Trophoblast cell (in vitro differentiated cells and primary cell): Measurements from ENCODE around the gene VDAC1.

ENCODE experiments used
- DNase-seq, 2 donors: peaks; one replicate each; pipeline ENCODE4 v3.0.0-alpha.2; 2016
- H2AFZ ChIP-seq: 2 replicates; pipeline ENCODE4 v1.6.1; 2013; ENCODE audit warnings: low read length, moderate library complexity, mild to moderate bottlenecking; ENCODE audit not compliant: insufficient read depth, poor library complexity
- H2AK5ac ChIP-seq: 2 replicates; pipeline ENCODE4 v1.6.1; 2013; ENCODE audit warnings: mild to moderate bottlenecking, low read length
- H2BK120ac ChIP-seq: 2 replicates; pipeline ENCODE4 v1.6.1; 2013; ENCODE audit warnings: low read length, mild to moderate bottlenecking, moderate library complexity; ENCODE audit not compliant: insufficient read depth, poor library complexity
- H2BK12ac ChIP-seq: 2 replicates; pipeline ENCODE4 v1.6.1; 2013; ENCODE audit warnings: mild to moderate bottlenecking, low read length, moderate library complexity
- H2BK5ac ChIP-seq: 2 replicates; pipeline ENCODE4 v1.6.1; 2013; ENCODE audit warnings: low read length, low read depth, moderate library complexity, mild to moderate bottlenecking; ENCODE audit not compliant: poor library complexity
- H3K14ac ChIP-seq: 2 replicates; pipeline ENCODE4 v1.6.1; 2013; ENCODE audit warnings: mild to moderate bottlenecking, low read length
- H3K18ac ChIP-seq: 2 replicates; pipeline ENCODE4 v1.6.1; 2013; ENCODE audit warnings: mild to moderate bottlenecking, low read length
- H3K23ac ChIP-seq: 2 replicates; pipeline ENCODE4 v1.6.1; 2013; ENCODE audit warnings: low read length
- H3K27ac ChIP-seq: 2 replicates; pipeline ENCODE4 v1.5.1; 2013; ENCODE audit warnings: low read depth, mild to moderate bottlenecking, inconsistent platforms, low read length, moderate library complexity
- H3K27me3 ChIP-seq: 2 replicates; pipeline ENCODE4 v1.6.1; 2013; ENCODE audit warnings: inconsistent platforms, mild to moderate bottlenecking, low read length, moderate library complexity; ENCODE audit not compliant: insufficient read depth
- H3K36me3 ChIP-seq, 2 experiments: 1 replicate in 1 of 2; 2 replicates in 1 of 2; pipeline ENCODE4 v1.6.1; 2013; ENCODE audit warnings: low read length in 2 of 2, mild to moderate bottlenecking in 2 of 2, moderate library complexity in 1 of 2; ENCODE audit not compliant: insufficient read depth in 2 of 2, control insufficient read depth in 1 of 2
- H3K4ac ChIP-seq: 2 replicates; pipeline ENCODE4 v1.6.1; 2013; ENCODE audit warnings: low read depth, mild to moderate bottlenecking, low read length, moderate library complexity
- H3K4me1 ChIP-seq, 2 experiments: 1 replicate in 1 of 2; 2 replicates in 1 of 2; pipeline ENCODE4 v1.6.1; 2013; ENCODE audit warnings: low read length in 2 of 2, mild to moderate bottlenecking in 2 of 2, moderate library complexity in 1 of 2; ENCODE audit not compliant: insufficient read depth in 2 of 2, control insufficient read depth in 1 of 2
- H3K4me2 ChIP-seq: 2 replicates; pipeline ENCODE4 v1.6.1; 2013; ENCODE audit warnings: inconsistent platforms, mild to moderate bottlenecking, low read length, moderate library complexity
- H3K4me3 ChIP-seq: 2 replicates; pipeline ENCODE4 v1.5.1; 2013; ENCODE audit warnings: mild to moderate bottlenecking, low read depth, low read length, inconsistent platforms
- H3K79me1 ChIP-seq: one replicate; pipeline ENCODE4 v1.6.1; 2013; ENCODE audit warnings: low read length
- H3K79me2 ChIP-seq: 2 replicates; pipeline ENCODE4 v1.6.1; 2013; ENCODE audit warnings: low read length, mild to moderate bottlenecking; ENCODE audit not compliant: control insufficient read depth, insufficient read depth, poor library complexity
- H3K9ac ChIP-seq: 2 replicates; pipeline ENCODE4 v1.6.1; 2013; ENCODE audit warnings: mild to moderate bottlenecking, low read length
- H3K9me3 ChIP-seq: 2 replicates; pipeline ENCODE4 v1.6.1; 2013; ENCODE audit warnings: low read depth, mild to moderate bottlenecking, control low read depth, inconsistent platforms, low read length; ENCODE audit not compliant: insufficient read depth
- H4K12ac ChIP-seq: 2 replicates; pipeline ENCODE4 v1.6.1; 2013; ENCODE audit warnings: low read depth, mild to moderate bottlenecking, low read length, moderate library complexity
- H4K8ac ChIP-seq: 2 replicates; pipeline ENCODE4 v1.6.1; 2013; ENCODE audit warnings: low read depth, mild to moderate bottlenecking, low read length, moderate library complexity
- H4K91ac ChIP-seq: one replicate; pipeline ENCODE4 v1.6.1; 2013; ENCODE audit warnings: low read depth, mild to moderate bottlenecking, low read length, moderate library complexity
- WGBS: extraction: QIAGEN DNeasy Blood & Tissue Kit; methylation state at CpG from one replicate; pipeline ENCODE4 v1.1.7; 2013; ENCODE audit warnings: missing lambda C conversion rate; ENCODE audit not compliant: insufficient read length, insufficient coverage; ENCODE audit errors: extremely low coverage; 5-methylcytosine and 5-hydroxymethylcytosine counted together

Gene VDAC1

DNA sequence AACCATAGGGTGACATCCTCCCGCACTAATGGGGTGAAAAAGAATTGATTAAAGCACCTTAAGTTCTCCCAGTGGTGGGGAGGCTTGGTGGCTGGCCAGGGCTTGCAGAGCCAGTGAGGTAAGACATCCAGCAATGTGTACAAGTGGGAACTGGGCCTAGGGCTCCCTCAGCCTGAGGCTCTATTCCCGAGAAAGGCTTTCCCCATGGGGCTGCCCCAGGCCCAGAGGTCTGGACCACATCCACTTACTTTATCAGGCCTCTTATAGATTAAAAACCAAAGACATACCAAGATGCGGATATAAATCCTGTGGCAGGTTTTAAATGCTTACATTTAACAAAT lies 71.6 kb downstream of the VDAC1 start:
- Histone ChIP-seq H3K9me3 (peaks cover 3% of the 10 kb centered on the region), H4K91ac (no peak overlapping the region), H3K4me2 (no peak overlapping the region), H3K79me2 (no peaks in the 10 kb centered on the region), H3K4ac (no peak overlapping the region), H2BK5ac (no peak overlapping the region), H4K8ac (no peak overlapping the region), H2AK5ac (no peak overlapping the region), H3K4me3 (no peak overlapping the region), H3K36me3 (no peaks in the 10 kb centered on the region), H3K27me3 (no peaks in the 10 kb centered on the region), H4K12ac (no peak overlapping the region), H3K23ac (no peak overlapping the region), H3K79me1 (peaks cover 2% of the 10 kb centered on the region), H3K18ac (no peak overlapping the region), H2BK12ac (no peak overlapping the region), H2AFZ (no peak overlapping the region), H2BK120ac (no peak overlapping the region), H3K9ac (no peak overlapping the region), H3K14ac (no peak overlapping the region), H3K27ac (no peak overlapping the region), H3K4me1 (peaks cover under 1 to 2% of the 10 kb centered on the region in 2 experiments)
- WGBS, result no CpG with 5 or more reads among the region's 3 CpGs
- DNase-seq, result no peak

DNA sequence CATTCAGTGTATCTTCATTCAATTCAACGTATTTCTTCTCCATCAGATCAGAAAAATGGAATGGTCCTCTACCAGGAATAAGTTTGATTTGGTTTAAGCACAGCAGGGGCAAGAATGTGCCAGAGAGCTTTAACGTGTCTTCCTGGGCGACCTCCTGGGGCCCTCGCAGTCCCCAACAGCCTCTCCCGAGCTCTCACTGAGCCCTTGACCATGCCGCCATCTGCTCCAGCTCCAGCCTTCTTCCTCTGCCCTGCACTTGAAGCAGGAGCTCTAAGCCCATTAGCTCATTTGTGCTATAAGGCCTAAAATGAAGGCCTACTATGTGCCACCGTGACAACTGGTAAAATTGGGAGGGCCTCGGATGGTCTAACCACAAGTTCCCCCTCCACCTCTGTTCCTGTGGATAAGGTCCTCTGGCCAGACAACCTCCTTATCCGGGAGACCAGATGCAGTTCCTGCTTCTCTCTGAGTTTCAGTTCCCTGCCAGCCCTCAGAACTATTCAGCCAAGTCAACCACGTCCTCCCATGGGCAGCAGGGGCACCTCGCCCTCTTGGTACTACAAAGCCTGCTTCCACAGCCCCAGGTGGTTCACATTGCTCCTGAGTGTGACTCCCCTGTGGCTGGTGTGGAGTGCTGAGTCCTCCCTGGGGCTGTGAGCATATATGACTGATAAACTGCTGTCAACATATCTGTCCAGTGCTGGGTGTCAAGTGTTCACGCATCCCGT lies 72.2 kb downstream of the VDAC1 start:
- no peak overlapping the region for H3K9ac ChIP-seq
- no peak overlapping the region for H4K91ac ChIP-seq
- H3K18ac ChIP-seq, result no peak overlapping the region
- no peak overlapping the region for H2BK120ac ChIP-seq
- H3K4me2 ChIP-seq, result no peak overlapping the region
- H3K27ac ChIP-seq, result no peak overlapping the region
- H3K4ac ChIP-seq, result no peak overlapping the region
- DNase-seq, result no peak
- H4K8ac ChIP-seq, result no peak overlapping the region
- no peak overlapping the region for H2AK5ac ChIP-seq
- H3K23ac ChIP-seq, result no peak overlapping the region
- H3K14ac ChIP-seq, result no peak overlapping the region
- no peaks in the 10 kb centered on the region for H3K27me3 ChIP-seq
- peaks cover 3% of the 10 kb centered on the region for H3K9me3 ChIP-seq
- H3K79me2 ChIP-seq, result no peaks in the 10 kb centered on the region
- no peaks in the 10 kb centered on the region for H3K36me3 ChIP-seq
- peaks cover 2% of the 10 kb centered on the region for H3K79me1 ChIP-seq
- WGBS, result no CpG with 5 or more reads among the region's 13 CpGs
- no peak overlapping the region for H3K4me3 ChIP-seq
- peaks cover 0 to 2% of the 10 kb centered on the region in 2 experiments for H3K4me1 ChIP-seq
- no peak overlapping the region for H4K12ac ChIP-seq
- H2BK12ac ChIP-seq, result no peak overlapping the region
- H2BK5ac ChIP-seq, result no peak overlapping the region
- H2AFZ ChIP-seq, result no peak overlapping the region

- no peak overlapping the region for H3K9ac ChIP-seq
Measured at GRCh38 chr5:133931546-133931945, 73.2 kb downstream of the VDAC1 start.

DNA sequence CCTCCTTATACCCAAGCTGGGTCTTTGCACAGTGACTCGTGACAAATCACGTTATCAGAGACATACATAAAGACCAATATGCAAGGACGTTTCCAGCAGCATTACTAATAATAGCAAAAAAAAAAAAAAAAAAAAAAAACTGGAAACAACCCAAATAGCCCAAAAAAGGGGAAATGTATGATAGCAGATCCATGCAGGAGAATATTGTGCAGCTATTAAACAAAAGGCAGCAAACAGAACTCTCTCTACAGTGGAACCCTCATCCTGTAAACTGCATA lies 74.0 kb downstream of the VDAC1 start:
- H2BK120ac ChIP-seq, result no peak overlapping the region
- no peak overlapping the region for H2AFZ ChIP-seq
- no peak overlapping the region for H2AK5ac ChIP-seq
- no peak overlapping the region for H3K4me3 ChIP-seq
- H3K9ac ChIP-seq, result no peak overlapping the region
- H4K8ac ChIP-seq, result no peak overlapping the region
- no peak overlapping the region for H3K4ac ChIP-seq
- H3K79me1 ChIP-seq, result peaks cover 10% of the 10 kb centered on the region
- DNase-seq, result peak in 1 of 2 donors; percentile 16
- H3K27ac ChIP-seq, result no peak overlapping the region
- H3K4me1 ChIP-seq, result peaks cover 9 to 12% of the 10 kb centered on the region in 2 experiments
- WGBS, result no CpG with 5 or more reads among the region's 3 CpGs
- H4K12ac ChIP-seq, result no peak overlapping the region
- H3K18ac ChIP-seq, result no peak overlapping the region
- no peak overlapping the region for H3K4me2 ChIP-seq
- no peaks in the 10 kb centered on the region for H3K27me3 ChIP-seq
- H2BK5ac ChIP-seq, result no peak overlapping the region
- no peak overlapping the region for H4K91ac ChIP-seq
- H3K14ac ChIP-seq, result no peak overlapping the region
- no peaks in the 10 kb centered on the region for H3K9me3 ChIP-seq
- no peak overlapping the region for H3K23ac ChIP-seq
- H3K36me3 ChIP-seq, result no peaks in the 10 kb centered on the region
- no peak overlapping the region for H2BK12ac ChIP-seq
- H3K79me2 ChIP-seq, result no peaks in the 10 kb centered on the region

More at GRCh38 chr5:133931546-133931945, 73.2 kb downstream of the VDAC1 start:
- Histone ChIP-seq H2AK5ac (no peak overlapping the region), H3K14ac (no peak overlapping the region), H2BK5ac (no peak overlapping the region), H3K18ac (no peak overlapping the region), H2BK12ac (no peak overlapping the region), H4K8ac (no peak overlapping the region), H3K27ac (no peak overlapping the region), H2AFZ (no peak overlapping the region), H3K79me2 (no peaks in the 10 kb centered on the region), H4K12ac (no peak overlapping the region), H3K79me1 (peaks cover 4% of the 10 kb centered on the region), H3K4me2 (no peak overlapping the region), H3K4ac (no peak overlapping the region), H3K4me3 (no peak overlapping the region), H3K9me3 (peaks cover 3% of the 10 kb centered on the region), H4K91ac (no peak overlapping the region), H2BK120ac (no peak overlapping the region), H3K4me1 (peaks cover 3 to 5% of the 10 kb centered on the region in 2 experiments), H3K36me3 (no peaks in the 10 kb centered on the region), H3K23ac (no peak overlapping the region), H3K27me3 (no peaks in the 10 kb centered on the region)
- no CpG with 5 or more reads among the region's 5 CpGs for WGBS
- peak in 1 of 2 donors; percentile 48 for DNase-seq
